ENCODE measurements around the gene TMEM186. TPM values are rescaled to one million over a fixed set of nuclear protein-coding genes. Genes with fewer than 3 reads are reported as not detected.

TMEM186 gene
- total and polyA plus RNA-seq, 11 donors = 8.7 to 17.2 (median 12.4) TPM

DNA sequence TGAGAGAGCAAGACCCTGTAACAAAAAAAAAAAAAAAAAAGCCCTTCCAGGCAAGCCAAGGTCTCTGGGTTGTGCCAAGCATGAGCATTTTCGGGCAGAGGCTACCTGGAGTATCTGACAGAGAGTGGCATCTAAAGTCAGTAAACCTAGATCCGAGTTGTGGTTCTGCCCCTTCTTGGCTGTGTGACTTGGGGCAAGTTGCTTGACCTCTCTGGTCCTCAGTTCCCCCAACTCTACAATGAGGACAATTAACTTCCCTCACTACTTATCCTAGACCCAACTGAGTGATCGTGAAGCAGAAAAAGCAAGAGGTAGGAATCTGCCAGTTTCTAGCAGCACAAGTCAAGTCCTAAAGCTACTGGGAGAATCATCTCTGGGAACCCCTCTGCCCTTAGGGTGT lies 34.4 kb downstream of the TMEM186 start:
- DNase-seq (no peak), ATAC-seq (no peak)
- TF ChIP-seq POLR2A (IDR thresholded peaks at IDR 0.05) = no peak
- TF ChIP-seq, protein P1, sequence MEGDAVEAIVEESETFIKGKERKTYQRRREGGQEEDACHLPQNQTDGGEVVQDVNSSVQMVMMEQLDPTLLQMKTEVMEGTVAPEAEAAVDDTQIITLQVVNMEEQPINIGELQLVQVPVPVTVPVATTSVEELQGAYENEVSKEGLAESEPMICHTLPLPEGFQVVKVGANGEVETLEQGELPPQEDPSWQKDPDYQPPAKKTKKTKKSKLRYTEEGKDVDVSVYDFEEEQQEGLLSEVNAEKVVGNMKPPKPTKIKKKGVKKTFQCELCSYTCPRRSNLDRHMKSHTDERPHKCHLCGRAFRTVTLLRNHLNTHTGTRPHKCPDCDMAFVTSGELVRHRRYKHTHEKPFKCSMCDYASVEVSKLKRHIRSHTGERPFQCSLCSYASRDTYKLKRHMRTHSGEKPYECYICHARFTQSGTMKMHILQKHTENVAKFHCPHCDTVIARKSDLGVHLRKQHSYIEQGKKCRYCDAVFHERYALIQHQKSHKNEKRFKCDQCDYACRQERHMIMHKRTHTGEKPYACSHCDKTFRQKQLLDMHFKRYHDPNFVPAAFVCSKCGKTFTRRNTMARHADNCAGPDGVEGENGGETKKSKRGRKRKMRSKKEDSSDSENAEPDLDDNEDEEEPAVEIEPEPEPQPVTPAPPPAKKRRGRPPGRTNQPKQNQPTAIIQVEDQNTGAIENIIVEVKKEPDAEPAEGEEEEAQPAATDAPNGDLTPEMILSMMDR (IDR thresholded peaks at IDR 0.05) = no peak
- Histone ChIP-seq H3K27ac (no peak overlapping the region), H3K4me1 (no peaks in the 10 kb centered on the region), H3K4me3 (no peak overlapping the region), H3K27me3 (no peaks in the 10 kb centered on the region), H3K9me3 (no peaks in the 10 kb centered on the region), H3K36me3 (peaks cover 0 to 24% (median 3%) of the 10 kb centered on the region in 9 donors)
- 90 to 97% (median 97%) methylated on average over 3 of the region's 3 CpGs for WGBS, 4 donors
- intact Hi-C loops (cut with DNase I) = no loop called here

DNA sequence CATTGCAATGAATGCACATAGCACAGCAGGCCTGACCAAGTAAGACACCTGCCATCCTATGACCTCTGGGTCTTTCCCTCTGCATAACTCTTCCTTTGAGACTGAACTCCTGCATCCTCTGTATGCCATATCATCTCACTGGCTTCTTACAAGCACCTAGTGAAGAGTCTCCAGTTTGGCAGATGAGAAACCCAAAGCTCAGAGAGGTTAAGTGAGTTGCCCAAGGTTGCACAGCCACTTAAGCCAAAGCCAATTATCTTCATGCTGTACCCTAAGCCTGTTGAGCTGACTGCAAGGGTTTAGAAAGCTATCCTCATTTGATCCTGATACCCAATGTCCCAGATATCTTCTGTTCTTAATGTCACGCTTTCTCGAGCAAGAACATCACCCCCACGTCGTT lies 35.2 kb downstream of the TMEM186 start:
- Histone ChIP-seq H3K36me3 (peaks cover 0 to 24% (median 4%) of the 10 kb centered on the region in 9 donors), H3K27me3 (no peaks in the 10 kb centered on the region), H3K4me1 (no peaks in the 10 kb centered on the region), H3K27ac (no peak overlapping the region), H3K4me3 (no peak overlapping the region), H3K9me3 (no peaks in the 10 kb centered on the region)
- DNase-seq = no peak
- 91 to 99% (median 93%) methylated on average over 4 of the region's 4 CpGs for WGBS, 4 donors
- ATAC-seq = no peak
- no peak for TF ChIP-seq POLR2A (IDR thresholded peaks at IDR 0.05)
- TF ChIP-seq, protein P1 (IDR thresholded peaks at IDR 0.05) = no peak
- intact Hi-C loops (cut with DNase I) = no loop called here

- ATAC-seq (no peak), DNase-seq (no peak)
- Histone ChIP-seq H3K9me3 (no peaks in the 10 kb centered on the region), H3K36me3 (peaks cover 0 to 19% (median 4%) of the 10 kb centered on the region in 9 donors), H3K4me1 (no peaks in the 10 kb centered on the region), H3K27me3 (no peaks in the 10 kb centered on the region), H3K4me3 (no peak overlapping the region), H3K27ac (no peak overlapping the region)
- 80 to 90% (median 83%) methylated on average over 6 of the region's 6 CpGs for WGBS, 4 donors
- TF ChIP-seq, protein P1 (IDR thresholded peaks at IDR 0.05) = no peak
- no peak for TF ChIP-seq POLR2A (IDR thresholded peaks at IDR 0.05)
- intact Hi-C loops (cut with DNase I) = no loop called here
These were observed 36.4 kb downstream of the TMEM186 start for GRCh38 chr16:8761078-8761477.

DNA sequence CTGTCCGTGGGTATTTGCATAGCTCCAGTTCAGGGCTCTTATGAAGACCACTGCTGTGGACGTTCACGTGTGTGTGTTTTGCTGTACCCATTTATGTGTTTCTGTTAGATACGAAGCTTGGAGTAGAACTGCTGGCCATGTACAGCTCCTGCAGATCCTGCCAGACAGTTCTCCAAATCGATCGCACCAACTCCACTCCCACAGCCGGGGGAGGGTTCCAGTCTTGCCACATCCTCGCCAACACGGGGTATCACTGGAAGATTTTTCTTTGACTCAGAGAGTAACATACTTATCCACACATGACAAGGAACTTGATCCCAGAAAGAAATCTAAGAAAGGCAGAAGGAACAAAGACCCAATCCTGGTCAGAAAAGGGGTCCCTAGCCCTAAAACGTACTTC lies 37.4 kb downstream of the TMEM186 start:
- H3K4me3 ChIP-seq = no peak overlapping the region
- no peak for ATAC-seq
- intact Hi-C loops (cut with DNase I) = no loop called here

More for the DNA sequence above, 37.4 kb downstream of the TMEM186 start:
- WGBS, 4 donors = 84 to 88% (median 87%) methylated on average over 10 of the region's 10 CpGs
- H3K36me3 ChIP-seq = peaks cover 0 to 17% (median 0%) of the 10 kb centered on the region in 9 donors
- H3K4me1 ChIP-seq = no peaks in the 10 kb centered on the region
- no peak for DNase-seq
- no peaks in the 10 kb centered on the region for H3K9me3 ChIP-seq
- no peak overlapping the region for H3K27ac ChIP-seq
- no peak for TF ChIP-seq POLR2A (IDR thresholded peaks at IDR 0.05)
- TF ChIP-seq, protein P1 (IDR thresholded peaks at IDR 0.05) = no peak
- H3K27me3 ChIP-seq = no peaks in the 10 kb centered on the region
